Measurements from ENCODE around the gene MAP3K8. TPM values are rescaled to one million over a fixed set of nuclear protein-coding genes. Genes with fewer than 3 reads are reported as not detected.

MAP3K8 gene
- total and polyA plus RNA-seq, 9 of the 15 experiments (the other 6 are each of a cell fraction or from before 2014, with no cell fraction given): 6.9 to 23.6 (median 13.6) TPM

GRCh38 chr10:30453764-30454527 lies 20.0 kb downstream of the MAP3K8 start:
- DNase-seq (ENCODE audit: extremely low read depth in 1 of 4, low spot score in 3 of 4) (no peak), FAIRE-seq (no peak), ATAC-seq (no peak)
- Histone ChIP-seq H3K9ac (ENCODE audit: insufficient read depth in 1 of 2, low read depth in 2 of 2, low read length in 2 of 2) (no peak overlapping the region), H3K4me1 (replicated peaks in 1 of 2; ENCODE audit: control insufficient read depth in 2 of 2, insufficient read depth in 2 of 2, low read length in 2 of 2) (no peaks in the 10 kb centered on the region), H3K36me3 (ENCODE audit: control insufficient read depth, insufficient read depth, low read length) (peaks cover 68% of the 10 kb centered on the region), H3K4me2 (ENCODE audit: insufficient read depth, low read length) (no peak overlapping the region), H3K27ac (ENCODE audit: extremely low read depth, low read depth, low read length) (no peak overlapping the region), H3K79me2 (ENCODE audit: control insufficient read depth, insufficient read depth, low read length) (no peaks in the 10 kb centered on the region), H3K4me3 (no peak overlapping the region), H3K27me3 (ENCODE audit: control insufficient read depth in 2 of 2, insufficient read depth in 2 of 2, low read length in 2 of 2) (no peaks in the 10 kb centered on the region), H3K9me1 (ENCODE audit: control insufficient read depth, insufficient read depth, low read length) (no peaks in the 10 kb centered on the region), H4K20me1 (replicated peaks; ENCODE audit: control insufficient read depth, insufficient read depth, low read length) (no peaks in the 10 kb centered on the region), H3K9me3 (replicated peaks; ENCODE audit: control insufficient read depth, insufficient read depth, low read depth, low read length) (no peaks in the 10 kb centered on the region), H2AFZ (ENCODE audit: low read depth, low read length) (no peak overlapping the region)
- no TSS peak for BruUV-seq (replicated peaks)
- intact Hi-C loops (cut with micrococcal nuclease): no loop called here
- WGBS (ENCODE audit: insufficient coverage, low coverage, missing lambda C conversion rate): 85% methylated on average over 6 of the region's 6 CpGs
- ChIA-PET POLR2A (interaction anchor here (1.0 kb wide), 1 partner anchor 14 kb away, joined by 3 read pairs; no protein-coding TSS in a partner anchor), CTCF (ENCODE audit: low intra/inter-chr PET ratio) (interaction anchor here (0.6 kb wide), 1 partner anchor 14 kb away, joined by 6 read pairs; no protein-coding TSS in a partner anchor)
- TF ChIP-seq MXD1 (CRISPR knock-in tag; IDR thresholded peaks at IDR 0.05; ENCODE audit: borderline replicate concordance, poor library complexity, severe bottlenecking): no peak
- peak; percentile 33 for TF ChIP-seq ZNF121 (CRISPR knock-in tag; conservative IDR thresholded peaks at IDR 0.05)
- TF ChIP-seq, protein P1, sequence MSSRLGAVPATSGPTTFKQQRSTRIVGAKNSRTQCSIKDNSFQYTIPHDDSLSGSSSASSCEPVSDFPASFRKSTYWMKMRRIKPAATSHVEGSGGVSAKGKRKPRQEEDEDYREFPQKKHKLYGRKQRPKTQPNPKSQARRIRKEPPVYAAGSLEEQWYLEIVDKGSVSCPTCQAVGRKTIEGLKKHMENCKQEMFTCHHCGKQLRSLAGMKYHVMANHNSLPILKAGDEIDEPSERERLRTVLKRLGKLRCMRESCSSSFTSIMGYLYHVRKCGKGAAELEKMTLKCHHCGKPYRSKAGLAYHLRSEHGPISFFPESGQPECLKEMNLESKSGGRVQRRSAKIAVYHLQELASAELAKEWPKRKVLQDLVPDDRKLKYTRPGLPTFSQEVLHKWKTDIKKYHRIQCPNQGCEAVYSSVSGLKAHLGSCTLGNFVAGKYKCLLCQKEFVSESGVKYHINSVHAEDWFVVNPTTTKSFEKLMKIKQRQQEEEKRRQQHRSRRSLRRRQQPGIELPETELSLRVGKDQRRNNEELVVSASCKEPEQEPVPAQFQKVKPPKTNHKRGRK (tag; IDR thresholded peaks at IDR 0.05): peak; percentile 63; the same call in 1 of the 2 replicates
- in situ Hi-C loops (cut with MboI): no loop called here
